ENCODE results near the gene NPSR1. TPM values are rescaled to one million over a fixed set of nuclear protein-coding genes. Genes with fewer than 3 reads are reported as not detected.
"Not testable (repeated sequence)": the region's sequence is repeated elsewhere in the genome, so short reads cannot be mapped to it uniquely, and the experiment has no call there.

The NPSR1 gene
- total and polyA plus RNA-seq, 2 donors: 0.05 to 0.23 TPM

DNA sequence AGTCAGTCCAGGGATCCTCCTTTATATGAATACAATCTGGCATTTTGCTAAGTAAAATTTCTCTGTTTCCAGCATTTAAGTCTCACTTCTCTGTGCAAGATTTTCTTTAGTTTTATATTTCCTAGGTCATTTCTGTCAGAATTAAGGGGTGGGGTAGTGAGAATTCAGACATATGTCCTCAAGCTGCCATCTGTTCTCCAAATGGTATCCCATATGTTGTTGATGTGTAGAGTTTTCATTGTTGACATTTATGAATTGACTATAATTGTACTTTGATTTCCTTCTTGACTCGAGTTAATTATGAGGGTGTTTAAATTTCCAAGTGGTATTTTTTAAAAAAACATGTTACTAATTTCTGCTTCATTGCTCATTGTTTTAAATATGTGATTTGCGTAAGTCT is 148.8 kb downstream of the NPSR1 start:
- no peaks in the 10 kb centered on the region for H3K36me3 ChIP-seq (ENCODE audit: control insufficient read depth in 2 of 2, insufficient read depth in 2 of 2, low read length in 1 of 2)
- DNase-seq (ENCODE audit: low read depth in 6 of 9, low spot score in 9 of 9): no peak
- H3K27ac ChIP-seq (ENCODE audit: low read depth in 1 of 2, low read length in 1 of 2): no peak overlapping the region
- peaks cover 0 to 3% of the 10 kb centered on the region in 2 donors for H3K9me3 ChIP-seq (ENCODE audit: control insufficient read depth in 2 of 2, insufficient read depth in 1 of 2, low read length in 1 of 2)
- 84% methylated on average over 2 of the region's 2 CpGs for WGBS
- no peaks in the 10 kb centered on the region for H3K27me3 ChIP-seq (ENCODE audit: control insufficient read depth in 2 of 2, insufficient read depth in 1 of 2, low read length in 1 of 2)
- H3K4me3 ChIP-seq (ENCODE audit: low read length in 2 of 2): no peak overlapping the region
- H3K4me1 ChIP-seq (ENCODE audit: control insufficient read depth in 2 of 2, insufficient read depth in 2 of 2, low read length in 2 of 2): no peaks in the 10 kb centered on the region

DNA sequence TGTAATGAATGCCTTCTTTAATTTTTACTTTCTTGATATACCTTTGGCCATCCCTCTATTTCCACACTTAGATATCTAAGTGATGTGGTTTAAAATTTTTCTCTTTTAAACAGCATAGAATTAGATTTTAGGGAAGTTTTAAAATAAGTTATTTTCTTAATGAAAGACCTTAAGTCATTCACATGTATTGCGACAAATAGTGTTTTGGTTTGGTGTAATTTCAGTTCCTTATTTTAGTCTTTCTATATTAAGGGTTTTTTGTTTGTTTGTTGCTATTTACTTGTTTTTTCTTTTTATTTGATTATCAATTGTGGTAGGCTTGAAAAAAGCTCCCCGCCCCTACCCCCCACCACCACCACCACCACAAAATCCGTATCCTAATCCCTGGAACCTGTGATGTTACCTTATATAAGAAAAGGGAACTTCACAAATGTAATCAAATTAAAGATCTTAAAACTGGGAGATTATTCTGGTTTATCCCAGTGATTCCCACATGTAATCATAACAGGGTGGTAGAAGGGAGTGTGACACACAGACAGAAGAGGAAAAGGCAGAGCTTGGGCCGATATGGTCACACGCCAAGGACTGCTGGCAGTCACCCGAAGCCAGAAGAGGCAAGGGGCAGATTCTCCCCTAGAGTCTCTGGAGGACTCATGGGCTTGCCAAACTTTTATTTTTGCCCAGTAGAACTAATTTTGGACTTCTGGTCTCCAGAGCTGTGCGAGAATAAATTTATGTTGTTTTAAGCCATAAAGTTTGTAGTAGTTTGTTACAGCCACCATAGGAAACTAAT is 149.7 kb downstream of the NPSR1 start:
- Histone ChIP-seq H3K27me3 (ENCODE audit: control insufficient read depth in 2 of 2, insufficient read depth in 1 of 2, low read length in 1 of 2) (no peaks in the 10 kb centered on the region), H3K36me3 (ENCODE audit: control insufficient read depth in 2 of 2, insufficient read depth in 2 of 2, low read length in 1 of 2) (no peaks in the 10 kb centered on the region), H3K27ac (ENCODE audit: low read depth in 1 of 2, low read length in 1 of 2) (no peak overlapping the region), H3K4me1 (ENCODE audit: control insufficient read depth in 2 of 2, insufficient read depth in 2 of 2, low read length in 2 of 2) (no peaks in the 10 kb centered on the region), H3K4me3 (ENCODE audit: low read length in 2 of 2) (no peak overlapping the region), H3K9me3 (ENCODE audit: control insufficient read depth in 2 of 2, insufficient read depth in 1 of 2, low read length in 1 of 2) (peaks cover 0 to 6% of the 10 kb centered on the region in 2 donors)
- DNase-seq (ENCODE audit: low read depth in 6 of 9, low spot score in 9 of 9): no peak
- WGBS: 94% methylated on average over 7 of the region's 7 CpGs

DNA sequence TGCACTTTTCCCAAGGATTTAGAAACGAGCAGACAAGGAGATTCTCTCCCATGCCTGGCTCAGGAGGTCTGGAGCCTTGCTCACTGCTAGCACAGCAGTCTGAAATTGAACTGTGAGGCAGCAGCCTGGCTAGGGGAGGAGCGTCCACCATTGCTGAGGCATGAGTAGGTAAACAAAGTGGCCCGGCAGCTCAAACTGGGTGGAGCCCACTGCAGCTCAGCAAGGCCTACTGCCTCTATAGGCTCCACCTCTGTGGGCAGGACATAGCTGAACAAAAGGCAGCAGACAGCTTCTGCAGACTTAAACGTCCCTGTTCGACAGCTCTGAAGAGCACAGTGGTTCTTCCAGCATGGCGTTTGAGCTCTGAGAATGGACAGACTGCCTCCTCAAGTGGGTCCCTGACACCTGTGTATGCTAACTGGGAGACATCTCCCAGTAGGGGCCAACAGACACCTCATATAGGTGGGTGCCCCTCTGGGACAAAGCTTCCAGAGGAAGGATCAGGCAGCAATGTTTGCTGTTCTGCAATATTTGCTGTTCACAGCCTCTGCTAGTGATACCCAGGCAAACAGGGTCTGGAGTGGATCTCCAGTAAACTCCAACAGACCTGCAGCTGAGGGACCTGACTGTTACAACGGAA is 156.3 kb downstream of the NPSR1 start:
- not testable (repeated sequence) for H3K4me1 ChIP-seq (ENCODE audit: control insufficient read depth in 2 of 2, insufficient read depth in 2 of 2, low read length in 2 of 2); H3K36me3 ChIP-seq (ENCODE audit: control insufficient read depth in 2 of 2, insufficient read depth in 2 of 2, low read length in 1 of 2); H3K4me3 ChIP-seq (ENCODE audit: low read length in 2 of 2); DNase-seq (ENCODE audit: low read depth in 6 of 9, low spot score in 9 of 9); H3K27ac ChIP-seq (ENCODE audit: low read depth in 1 of 2, low read length in 1 of 2); H3K27me3 ChIP-seq (ENCODE audit: control insufficient read depth in 2 of 2, insufficient read depth in 1 of 2, low read length in 1 of 2)
- H3K9me3 ChIP-seq (ENCODE audit: control insufficient read depth in 2 of 2, insufficient read depth in 1 of 2, low read length in 1 of 2): peaks cover 0 to 14% of the 10 kb centered on the region in 2 donors
- WGBS: 80% methylated on average over 7 of the region's 7 CpGs

DNA sequence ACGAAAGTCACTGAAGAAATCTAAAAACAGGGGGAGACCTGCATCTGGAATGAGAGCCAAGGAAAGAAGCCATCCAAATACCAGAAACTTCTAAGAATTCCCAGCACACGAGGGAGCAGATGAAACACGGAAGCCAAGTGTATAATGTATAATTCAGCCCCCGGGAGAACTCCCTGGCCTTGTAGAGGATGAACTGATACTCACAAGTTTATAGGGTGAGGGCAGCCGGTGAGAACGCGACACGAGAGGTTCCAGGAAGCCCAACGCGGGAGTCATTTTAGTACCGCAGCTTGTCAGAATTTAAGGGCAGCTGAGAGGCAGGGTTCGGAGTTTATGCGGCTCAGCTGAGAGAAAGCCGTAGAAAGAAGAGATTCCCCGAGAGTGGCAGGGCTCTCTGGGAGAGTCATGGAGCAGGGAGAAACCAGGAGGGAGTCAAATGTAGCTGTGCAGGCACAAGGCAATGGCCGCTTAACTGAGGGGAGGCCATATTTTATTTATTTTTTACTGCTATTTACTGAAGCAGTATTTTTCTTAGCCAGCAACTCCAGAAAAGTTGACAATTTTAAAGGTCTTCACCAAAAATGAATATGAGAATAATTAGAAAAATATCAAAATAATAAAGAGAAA is 164.0 kb downstream of the NPSR1 start:
- H3K4me1 ChIP-seq (ENCODE audit: control insufficient read depth in 2 of 2, insufficient read depth in 2 of 2, low read length in 2 of 2): no peaks in the 10 kb centered on the region
- no peak for DNase-seq (ENCODE audit: low read depth in 6 of 9, low spot score in 9 of 9)
- H3K36me3 ChIP-seq (ENCODE audit: control insufficient read depth in 2 of 2, insufficient read depth in 2 of 2, low read length in 1 of 2): no peaks in the 10 kb centered on the region
- H3K4me3 ChIP-seq (ENCODE audit: low read length in 2 of 2): no peak overlapping the region
- H3K27me3 ChIP-seq (ENCODE audit: control insufficient read depth in 2 of 2, insufficient read depth in 1 of 2, low read length in 1 of 2): no peaks in the 10 kb centered on the region
- no peak overlapping the region for H3K27ac ChIP-seq (ENCODE audit: low read depth in 1 of 2, low read length in 1 of 2)
- WGBS: 91% methylated on average over 16 of the region's 16 CpGs
- no peaks in the 10 kb centered on the region for H3K9me3 ChIP-seq (ENCODE audit: control insufficient read depth in 2 of 2, insufficient read depth in 1 of 2, low read length in 1 of 2)

DNA sequence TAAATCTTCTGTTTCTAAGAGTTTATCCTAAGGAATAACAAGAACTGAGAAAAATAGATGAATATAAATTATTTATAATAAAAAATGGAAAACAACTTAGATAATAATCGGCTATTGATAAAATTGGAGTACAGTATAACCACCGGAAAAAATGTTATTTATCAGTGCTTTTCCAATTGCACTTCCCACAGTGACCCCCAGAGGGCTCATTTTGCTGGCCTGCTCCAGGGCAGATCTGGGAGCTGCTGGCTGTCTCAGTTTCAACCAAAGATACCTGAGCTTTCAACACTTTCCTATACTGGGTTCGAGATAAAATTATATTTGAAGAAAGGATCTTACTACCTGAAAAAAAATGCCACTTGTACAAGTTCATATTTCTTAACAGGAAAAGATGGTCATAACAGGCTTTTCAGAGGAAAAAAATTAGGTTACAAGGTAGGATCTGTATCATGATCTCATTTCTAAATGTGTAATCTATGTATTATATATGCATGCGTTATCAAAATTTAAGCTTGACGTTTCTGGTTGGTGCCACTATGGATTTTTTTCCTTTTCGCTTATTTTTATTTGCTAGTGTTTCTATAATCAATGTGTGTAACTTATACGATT is 165.7 kb downstream of the NPSR1 start:
- Histone ChIP-seq H3K9me3 (ENCODE audit: control insufficient read depth in 2 of 2, insufficient read depth in 1 of 2, low read length in 1 of 2) (no peaks in the 10 kb centered on the region), H3K4me1 (ENCODE audit: control insufficient read depth in 2 of 2, insufficient read depth in 2 of 2, low read length in 2 of 2) (no peaks in the 10 kb centered on the region), H3K4me3 (ENCODE audit: low read length in 2 of 2) (no peak overlapping the region), H3K36me3 (ENCODE audit: control insufficient read depth in 2 of 2, insufficient read depth in 2 of 2, low read length in 1 of 2) (no peaks in the 10 kb centered on the region), H3K27me3 (ENCODE audit: control insufficient read depth in 2 of 2, insufficient read depth in 1 of 2, low read length in 1 of 2) (no peaks in the 10 kb centered on the region), H3K27ac (ENCODE audit: low read depth in 1 of 2, low read length in 1 of 2) (no peak overlapping the region)
- WGBS: 65% methylated on average over 7 of the region's 7 CpGs
- peak in 4 of 9 donors; percentile 4 to 28 (median 18) for DNase-seq (ENCODE audit: low read depth in 6 of 9, low spot score in 9 of 9)

DNA sequence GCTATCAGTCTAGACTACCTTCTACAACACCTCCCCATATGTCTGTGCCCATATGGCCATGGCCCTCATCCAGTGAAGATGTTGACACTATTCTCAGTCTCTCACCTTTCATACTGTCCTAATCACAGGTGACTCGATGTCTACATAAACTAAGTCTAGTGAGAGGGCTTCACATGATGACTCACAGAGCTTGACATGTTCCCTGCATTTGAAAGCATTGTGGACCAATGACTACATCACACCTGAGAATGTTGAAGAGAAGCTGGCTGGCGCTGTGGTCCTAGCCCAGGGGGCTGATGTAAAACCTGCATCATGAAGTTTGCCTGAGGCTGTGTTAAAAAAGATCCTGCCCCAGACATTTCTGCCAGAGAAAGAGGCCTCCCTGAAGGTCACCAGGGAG is 167.2 kb downstream of the NPSR1 start:
- Histone ChIP-seq H3K4me1 (ENCODE audit: control insufficient read depth in 2 of 2, insufficient read depth in 2 of 2, low read length in 2 of 2) (no peaks in the 10 kb centered on the region), H3K9me3 (ENCODE audit: control insufficient read depth in 2 of 2, insufficient read depth in 1 of 2, low read length in 1 of 2) (no peaks in the 10 kb centered on the region), H3K36me3 (ENCODE audit: control insufficient read depth in 2 of 2, insufficient read depth in 2 of 2, low read length in 1 of 2) (no peaks in the 10 kb centered on the region), H3K27me3 (ENCODE audit: control insufficient read depth in 2 of 2, insufficient read depth in 1 of 2, low read length in 1 of 2) (no peaks in the 10 kb centered on the region), H3K4me3 (ENCODE audit: low read length in 2 of 2) (no peak overlapping the region), H3K27ac (ENCODE audit: low read depth in 1 of 2, low read length in 1 of 2) (no peak overlapping the region)
- 93% methylated on average over 2 of the region's 2 CpGs for WGBS
- DNase-seq (ENCODE audit: low read depth in 6 of 9, low spot score in 9 of 9): no peak

DNA sequence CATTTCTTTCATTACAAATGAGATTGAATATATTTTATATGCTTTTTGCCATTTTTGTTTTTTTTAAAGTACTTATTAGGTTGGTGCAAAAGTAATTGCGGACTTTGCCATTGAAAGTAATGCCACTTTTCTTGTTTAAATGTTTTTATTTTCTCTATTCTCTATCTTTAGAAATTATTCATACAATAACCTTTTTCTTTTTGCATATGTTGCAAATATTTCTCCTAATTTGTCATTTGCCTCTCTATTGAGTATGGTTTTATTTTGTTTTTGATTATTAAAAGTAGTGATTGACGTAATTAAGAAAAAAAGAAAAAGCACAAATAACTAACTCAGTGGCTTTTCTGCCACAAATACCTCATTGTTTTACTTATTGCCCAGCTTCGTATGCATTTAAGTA is 172.4 kb downstream of the NPSR1 start:
- Histone ChIP-seq H3K4me3 (ENCODE audit: low read length in 2 of 2) (no peak overlapping the region), H3K27me3 (ENCODE audit: control insufficient read depth in 2 of 2, insufficient read depth in 1 of 2, low read length in 1 of 2) (no peaks in the 10 kb centered on the region), H3K36me3 (ENCODE audit: control insufficient read depth in 2 of 2, insufficient read depth in 2 of 2, low read length in 1 of 2) (no peaks in the 10 kb centered on the region), H3K4me1 (ENCODE audit: control insufficient read depth in 2 of 2, insufficient read depth in 2 of 2, low read length in 2 of 2) (no peaks in the 10 kb centered on the region), H3K27ac (ENCODE audit: low read depth in 1 of 2, low read length in 1 of 2) (no peak overlapping the region), H3K9me3 (ENCODE audit: control insufficient read depth in 2 of 2, insufficient read depth in 1 of 2, low read length in 1 of 2) (no peaks in the 10 kb centered on the region)
- DNase-seq (ENCODE audit: low read depth in 6 of 9, low spot score in 9 of 9): no peak
- 96% methylated on average over 3 of the region's 3 CpGs for WGBS

DNA sequence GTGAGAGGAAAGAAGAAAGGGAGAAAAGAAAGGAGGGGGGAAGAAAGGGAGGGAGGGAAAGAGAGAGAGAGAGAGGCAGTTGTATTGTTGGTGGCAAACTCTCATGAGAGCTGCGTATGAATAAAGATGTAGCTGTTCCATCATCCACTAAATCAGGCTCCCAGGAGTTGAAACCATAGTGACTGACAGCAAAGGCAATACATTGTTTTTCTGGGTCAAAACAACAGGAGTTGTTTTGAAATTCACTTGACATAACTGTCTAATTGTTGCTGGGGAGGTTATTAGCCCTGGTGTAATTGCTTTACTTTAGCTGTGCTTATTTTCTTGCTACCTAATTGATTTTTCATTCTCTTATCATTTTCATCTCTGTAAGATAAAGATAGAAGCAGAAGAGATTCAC is 173.4 kb downstream of the NPSR1 start:
- no peak for DNase-seq (ENCODE audit: low read depth in 6 of 9, low spot score in 9 of 9)
- 93% methylated on average over 1 of the region's 1 CpG for WGBS

DNA sequence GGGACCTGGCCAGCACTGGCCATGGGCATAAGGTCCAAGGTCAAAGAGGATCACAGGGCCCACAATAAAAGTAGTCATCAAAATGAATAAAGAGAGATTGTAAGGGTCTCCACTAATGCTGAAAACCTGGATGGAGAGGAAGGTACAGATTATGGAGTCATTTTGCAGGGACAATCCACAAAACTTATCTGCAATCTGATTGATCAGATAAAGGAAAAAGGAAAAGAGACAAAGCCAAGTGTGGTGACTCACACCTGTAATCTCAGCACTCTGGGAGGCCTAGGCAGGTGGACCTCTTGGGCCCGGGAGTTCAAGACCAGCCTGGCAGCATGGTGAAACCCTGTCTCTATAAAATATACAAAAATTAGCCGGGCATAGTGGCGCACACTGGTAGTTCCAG is 174.0 kb downstream of the NPSR1 start:
- no peaks in the 10 kb centered on the region for H3K27me3 ChIP-seq (ENCODE audit: control insufficient read depth in 2 of 2, insufficient read depth in 1 of 2, low read length in 1 of 2)
- no peak overlapping the region for H3K4me3 ChIP-seq (ENCODE audit: low read length in 2 of 2)
- no peak for DNase-seq (ENCODE audit: low read depth in 6 of 9, low spot score in 9 of 9)
- WGBS: 94% methylated on average over 3 of the region's 3 CpGs
- H3K4me1 ChIP-seq (ENCODE audit: control insufficient read depth in 2 of 2, insufficient read depth in 2 of 2, low read length in 2 of 2): no peaks in the 10 kb centered on the region
- no peak overlapping the region for H3K27ac ChIP-seq (ENCODE audit: low read depth in 1 of 2, low read length in 1 of 2)
- H3K36me3 ChIP-seq (ENCODE audit: control insufficient read depth in 2 of 2, insufficient read depth in 2 of 2, low read length in 1 of 2): no peaks in the 10 kb centered on the region
- H3K9me3 ChIP-seq (ENCODE audit: control insufficient read depth in 2 of 2, insufficient read depth in 1 of 2, low read length in 1 of 2): no peaks in the 10 kb centered on the region

More for the DNA sequence above, 173.4 kb downstream of the NPSR1 start:
- H3K27me3 ChIP-seq (ENCODE audit: control insufficient read depth in 2 of 2, insufficient read depth in 1 of 2, low read length in 1 of 2): no peaks in the 10 kb centered on the region
- no peaks in the 10 kb centered on the region for H3K9me3 ChIP-seq (ENCODE audit: control insufficient read depth in 2 of 2, insufficient read depth in 1 of 2, low read length in 1 of 2)
- H3K27ac ChIP-seq (ENCODE audit: low read depth in 1 of 2, low read length in 1 of 2): no peak overlapping the region
- no peak overlapping the region for H3K4me3 ChIP-seq (ENCODE audit: low read length in 2 of 2)
- no peaks in the 10 kb centered on the region for H3K36me3 ChIP-seq (ENCODE audit: control insufficient read depth in 2 of 2, insufficient read depth in 2 of 2, low read length in 1 of 2)
- no peaks in the 10 kb centered on the region for H3K4me1 ChIP-seq (ENCODE audit: control insufficient read depth in 2 of 2, insufficient read depth in 2 of 2, low read length in 2 of 2)

Measured in thymus (tissue), 11 donors.